ENCODE data around the gene SPATA16. TPM values are rescaled to one million over a fixed set of nuclear protein-coding genes. Genes with fewer than 3 reads are reported as not detected.

SPATA16 gene
- total and polyA plus RNA-seq, 3 donors from 2014 or later = 23.4 to 82.9 (median 36.6) TPM

DNA sequence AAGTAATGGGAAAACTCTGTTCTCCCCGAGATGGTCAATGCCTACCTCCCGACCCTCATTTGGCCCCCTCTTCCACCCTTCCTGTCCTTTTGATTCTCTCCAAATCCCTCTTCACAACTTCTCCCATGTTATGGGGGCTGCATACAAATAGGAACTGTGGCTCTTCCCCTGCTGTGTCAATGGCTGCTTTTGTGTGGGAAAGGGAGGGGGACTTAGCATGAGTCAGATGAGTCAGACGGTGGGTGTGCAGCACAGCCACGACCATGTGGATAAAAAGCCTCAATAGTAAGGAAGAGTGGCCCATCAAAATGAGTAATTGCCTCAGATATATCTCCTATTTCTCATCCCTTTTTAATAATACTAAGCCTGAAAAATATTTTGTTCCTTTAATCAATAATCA, 31.9 kb downstream of the SPATA16 start:
- 71 to 77% methylated on average over 4 of the region's 4 CpGs for WGBS, 2 donors
- Histone ChIP-seq H3K27ac (no peak overlapping the region), H3K9me3 (no peaks in the 10 kb centered on the region), H3K4me1 (no peaks in the 10 kb centered on the region), H3K36me3 (ENCODE audit: low read depth, missing control alignments) (no peaks in the 10 kb centered on the region), H3K27me3 (no peaks in the 10 kb centered on the region), H3K4me3 (no peak overlapping the region)
- no peak for DNase-seq
- intact Hi-C loops (cut with DNase I; ENCODE audit: low total_unique reads) = no loop called here
- no peak for TF ChIP-seq POLR2A (IDR thresholded peaks at IDR 0.05)
- TF ChIP-seq, protein P1, sequence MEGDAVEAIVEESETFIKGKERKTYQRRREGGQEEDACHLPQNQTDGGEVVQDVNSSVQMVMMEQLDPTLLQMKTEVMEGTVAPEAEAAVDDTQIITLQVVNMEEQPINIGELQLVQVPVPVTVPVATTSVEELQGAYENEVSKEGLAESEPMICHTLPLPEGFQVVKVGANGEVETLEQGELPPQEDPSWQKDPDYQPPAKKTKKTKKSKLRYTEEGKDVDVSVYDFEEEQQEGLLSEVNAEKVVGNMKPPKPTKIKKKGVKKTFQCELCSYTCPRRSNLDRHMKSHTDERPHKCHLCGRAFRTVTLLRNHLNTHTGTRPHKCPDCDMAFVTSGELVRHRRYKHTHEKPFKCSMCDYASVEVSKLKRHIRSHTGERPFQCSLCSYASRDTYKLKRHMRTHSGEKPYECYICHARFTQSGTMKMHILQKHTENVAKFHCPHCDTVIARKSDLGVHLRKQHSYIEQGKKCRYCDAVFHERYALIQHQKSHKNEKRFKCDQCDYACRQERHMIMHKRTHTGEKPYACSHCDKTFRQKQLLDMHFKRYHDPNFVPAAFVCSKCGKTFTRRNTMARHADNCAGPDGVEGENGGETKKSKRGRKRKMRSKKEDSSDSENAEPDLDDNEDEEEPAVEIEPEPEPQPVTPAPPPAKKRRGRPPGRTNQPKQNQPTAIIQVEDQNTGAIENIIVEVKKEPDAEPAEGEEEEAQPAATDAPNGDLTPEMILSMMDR (IDR thresholded peaks at IDR 0.05) = no peak

DNA sequence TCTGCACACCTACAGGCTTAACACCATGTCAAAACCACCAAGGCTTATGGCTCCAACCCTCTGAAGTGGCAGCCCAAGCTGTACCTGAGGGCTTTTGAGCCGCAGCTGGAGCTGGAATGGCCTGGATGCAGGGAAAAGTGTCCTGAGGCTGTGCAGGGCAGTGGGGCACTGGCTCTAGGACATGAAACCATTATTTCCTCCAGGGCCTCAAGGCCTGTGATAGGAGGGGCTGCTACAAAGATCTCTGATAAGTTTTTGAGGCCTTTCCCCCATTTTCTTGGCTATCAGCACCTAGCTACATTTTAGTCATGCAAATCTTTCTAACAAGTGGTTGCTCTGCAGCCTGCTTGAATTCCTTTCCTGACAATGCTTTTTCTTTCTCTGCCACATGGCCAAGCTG, 37.6 kb downstream of the SPATA16 start:
- H3K27me3 ChIP-seq = no peaks in the 10 kb centered on the region
- H3K36me3 ChIP-seq (ENCODE audit: low read depth, missing control alignments) = no peaks in the 10 kb centered on the region
- TF ChIP-seq, protein P1 (IDR thresholded peaks at IDR 0.05) = no peak
- no peak for TF ChIP-seq POLR2A (IDR thresholded peaks at IDR 0.05)
- no peak overlapping the region for H3K4me3 ChIP-seq
- H3K4me1 ChIP-seq = no peaks in the 10 kb centered on the region
- H3K9me3 ChIP-seq = no peaks in the 10 kb centered on the region
- WGBS, 2 donors = 100% methylated on average over 1 of the region's 1 CpG
- DNase-seq = no peak
- intact Hi-C loops (cut with DNase I; ENCODE audit: low total_unique reads) = no loop called here
- no peak overlapping the region for H3K27ac ChIP-seq

DNA sequence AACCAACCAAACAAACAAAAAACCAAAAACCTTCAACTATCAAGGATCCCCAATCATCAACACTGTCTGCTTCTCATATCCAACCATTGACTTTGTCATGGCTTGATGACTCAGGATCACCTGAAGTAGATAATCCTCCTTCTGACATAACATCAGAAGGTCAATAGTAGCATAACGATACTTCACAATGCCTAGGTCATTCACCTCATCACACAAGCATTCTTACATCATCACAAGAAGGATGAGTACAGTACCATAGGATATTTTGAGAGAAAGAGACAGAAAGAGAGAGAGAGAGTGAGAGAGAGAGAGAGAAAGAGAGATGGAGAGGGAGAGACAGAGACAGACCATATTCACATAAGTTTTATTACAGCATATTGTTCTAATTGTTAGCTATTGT, 42.1 kb downstream of the SPATA16 start:
- no peaks in the 10 kb centered on the region for H3K4me1 ChIP-seq
- no peaks in the 10 kb centered on the region for H3K9me3 ChIP-seq
- TF ChIP-seq POLR2A (IDR thresholded peaks at IDR 0.05) = no peak
- TF ChIP-seq, protein P1 (IDR thresholded peaks at IDR 0.05) = no peak
- intact Hi-C loops (cut with DNase I; ENCODE audit: low total_unique reads) = no loop called here
- H3K27me3 ChIP-seq = no peaks in the 10 kb centered on the region
- no peak overlapping the region for H3K4me3 ChIP-seq
- DNase-seq = no peak
- 89 to 95% methylated on average over 1 of the region's 1 CpG for WGBS, 2 donors
- H3K27ac ChIP-seq = no peak overlapping the region
- no peaks in the 10 kb centered on the region for H3K36me3 ChIP-seq (ENCODE audit: low read depth, missing control alignments)

DNA sequence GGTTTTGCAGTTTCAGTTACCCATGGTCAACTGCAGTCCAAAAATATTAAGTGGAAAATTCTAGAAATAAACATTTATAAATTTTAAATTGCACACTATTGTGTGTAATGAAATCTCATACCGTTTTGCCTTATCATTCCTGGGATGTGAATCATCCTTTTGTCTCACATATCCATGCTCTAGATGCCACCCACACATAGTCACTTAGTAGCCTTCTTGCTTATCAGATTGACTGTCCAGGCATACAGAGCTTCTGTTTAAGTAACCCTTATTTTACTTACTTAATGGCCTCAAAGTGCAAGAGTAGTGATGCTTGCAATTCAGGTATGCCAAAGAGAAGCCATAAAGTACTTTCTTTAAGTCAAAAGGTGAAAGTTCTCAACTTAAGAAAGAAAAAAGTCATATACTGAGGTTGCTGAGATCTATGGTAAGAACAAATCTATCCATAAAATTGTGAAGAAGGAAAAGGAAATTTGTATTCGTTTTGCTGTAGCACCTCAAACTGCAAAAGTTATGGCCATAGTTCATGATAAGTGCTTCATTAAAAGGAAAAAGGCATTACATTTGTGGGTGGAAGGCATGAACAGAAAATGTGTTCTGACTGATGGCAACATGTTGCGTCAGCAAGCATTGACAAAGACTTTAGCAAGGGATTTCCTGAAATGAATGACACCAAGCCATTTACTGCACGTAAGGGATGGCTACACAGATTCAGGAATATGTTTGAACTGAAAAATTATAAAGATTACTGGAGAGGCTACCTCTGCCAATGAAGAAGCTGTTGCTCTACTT, 43.8 kb downstream of the SPATA16 start:
- no peaks in the 10 kb centered on the region for H3K27me3 ChIP-seq
- no peak for DNase-seq
- no peaks in the 10 kb centered on the region for H3K36me3 ChIP-seq (ENCODE audit: low read depth, missing control alignments)
- no peak overlapping the region for H3K27ac ChIP-seq
- H3K4me3 ChIP-seq = no peak overlapping the region
- no peaks in the 10 kb centered on the region for H3K9me3 ChIP-seq
- TF ChIP-seq POLR2A (IDR thresholded peaks at IDR 0.05) = no peak
- TF ChIP-seq, protein P1 (IDR thresholded peaks at IDR 0.05) = no peak
- intact Hi-C loops (cut with DNase I; ENCODE audit: low total_unique reads) = no loop called here
- H3K4me1 ChIP-seq = no peaks in the 10 kb centered on the region
- 70 to 79% methylated on average over 4 of the region's 4 CpGs for whole genome bisulfite sequencing, 2 donors

DNA sequence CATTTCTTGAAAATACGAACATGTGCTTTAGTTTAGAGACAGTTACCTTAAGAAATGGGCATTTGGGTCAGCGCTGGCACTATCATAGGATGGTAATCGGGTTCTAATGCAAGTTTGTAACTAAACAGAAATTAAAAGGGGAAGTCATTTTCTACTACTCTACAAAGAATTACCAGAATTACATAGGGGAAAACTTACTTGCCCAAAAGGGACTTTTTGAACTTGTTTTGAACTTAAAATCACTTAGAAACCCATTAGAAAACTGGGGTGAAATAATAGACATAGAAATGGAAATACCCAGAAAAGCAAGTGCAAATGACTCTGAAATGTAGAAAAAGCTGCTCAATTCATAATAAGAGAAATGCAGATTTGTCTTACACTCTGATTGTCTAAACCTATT, 44.9 kb downstream of the SPATA16 start:
- TF ChIP-seq POLR2A (IDR thresholded peaks at IDR 0.05) = no peak
- TF ChIP-seq, protein P1 (IDR thresholded peaks at IDR 0.05) = no peak
- H3K36me3 ChIP-seq (ENCODE audit: low read depth, missing control alignments) = no peaks in the 10 kb centered on the region
- no peaks in the 10 kb centered on the region for H3K4me1 ChIP-seq
- H3K27me3 ChIP-seq = no peaks in the 10 kb centered on the region
- intact Hi-C loops (cut with DNase I; ENCODE audit: low total_unique reads) = no loop called here
- 85 to 90% methylated on average over 3 of the region's 3 CpGs for WGBS, 2 donors
- no peak for DNase-seq
- no peak overlapping the region for H3K4me3 ChIP-seq
- no peaks in the 10 kb centered on the region for H3K9me3 ChIP-seq
- H3K27ac ChIP-seq = no peak overlapping the region

Data from testis (tissue), 3 donors.